ENCODE results near the gene TMA7. TPM values are rescaled to one million over a fixed set of nuclear protein-coding genes. Genes with fewer than 3 reads are reported as not detected.
"Not testable (repeated sequence)": the region's sequence is repeated elsewhere in the genome, so short reads cannot be mapped to it uniquely, and the experiment has no call there.

TMA7 gene
- polyA plus RNA-seq (2013, experiment 1 of 2; ENCODE audit: insufficient read length) = 238 TPM
- polyA plus RNA-seq (2013, experiment 2 of 2; ENCODE audit: insufficient read length) = 219 TPM

DNA sequence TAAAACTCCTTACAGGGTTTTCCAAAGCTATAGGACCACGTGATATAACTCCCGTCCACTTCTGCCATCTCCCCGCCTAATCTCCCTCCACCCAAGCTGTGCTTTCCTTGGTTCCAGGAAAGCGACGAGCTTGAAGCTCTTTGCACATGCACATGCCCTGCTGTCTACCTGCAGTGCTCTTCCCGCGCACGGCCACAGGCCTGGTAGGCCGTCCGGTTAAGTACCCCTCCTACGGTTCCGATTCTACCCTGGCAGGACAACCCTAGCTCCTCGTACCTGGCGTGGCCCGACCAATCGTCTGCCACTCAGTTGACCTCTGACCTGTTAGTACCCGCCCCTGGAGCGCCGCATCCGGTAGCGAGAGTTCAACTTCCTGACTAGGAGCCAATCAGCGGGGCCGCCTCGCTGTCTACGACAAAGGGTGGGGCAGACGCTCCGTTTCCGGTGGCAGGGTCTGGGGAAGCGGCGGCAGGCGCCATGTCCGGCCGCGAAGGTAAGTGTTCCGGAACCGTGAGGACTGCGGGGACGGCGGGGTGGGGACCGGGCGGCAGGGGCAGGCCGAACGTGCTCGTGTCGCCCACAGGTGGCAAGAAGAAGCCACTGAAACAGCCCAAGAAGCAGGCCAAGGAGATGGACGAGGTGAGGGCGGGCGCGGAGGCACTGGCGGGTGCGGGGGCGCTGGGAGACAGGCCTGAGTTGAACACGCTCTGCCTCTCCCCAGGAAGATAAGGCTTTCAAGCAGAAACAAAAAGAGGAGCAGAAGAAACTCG is at the start of gene TMA7, which contains the start of gene CCDC51:
TSS of gene TMA7 (plus strand) at position 438 of the 770 bp plus-strand sequence. CDS start at position 478, 40 bp downstream.
TSS of gene CCDC51 (minus strand) at position 300 of the 770 bp plus-strand sequence. CDS start 4,991 bp downstream, outside the sequence.
- peak; percentile 94 for DNase-seq

DNA sequence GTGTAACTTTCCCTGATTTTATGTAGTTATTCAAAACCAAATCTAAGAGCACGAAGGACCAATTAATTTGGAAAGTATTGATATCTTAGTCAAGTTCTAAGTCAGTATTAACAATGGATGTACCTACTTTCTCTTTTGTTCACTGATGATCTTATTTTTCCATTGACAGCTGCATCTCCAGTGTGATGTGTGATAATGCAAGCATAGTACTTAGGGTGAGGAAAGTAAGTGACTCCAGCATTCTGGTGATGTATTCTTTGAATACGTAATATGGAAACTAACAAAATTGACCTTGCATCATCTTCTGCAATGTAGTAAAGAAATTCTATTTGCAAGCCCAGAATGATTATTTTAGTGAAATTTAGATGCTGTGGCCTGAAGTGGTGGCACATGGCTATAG is 45.7 kb upstream of the TMA7 start:
- DNase-seq = no peak

DNA sequence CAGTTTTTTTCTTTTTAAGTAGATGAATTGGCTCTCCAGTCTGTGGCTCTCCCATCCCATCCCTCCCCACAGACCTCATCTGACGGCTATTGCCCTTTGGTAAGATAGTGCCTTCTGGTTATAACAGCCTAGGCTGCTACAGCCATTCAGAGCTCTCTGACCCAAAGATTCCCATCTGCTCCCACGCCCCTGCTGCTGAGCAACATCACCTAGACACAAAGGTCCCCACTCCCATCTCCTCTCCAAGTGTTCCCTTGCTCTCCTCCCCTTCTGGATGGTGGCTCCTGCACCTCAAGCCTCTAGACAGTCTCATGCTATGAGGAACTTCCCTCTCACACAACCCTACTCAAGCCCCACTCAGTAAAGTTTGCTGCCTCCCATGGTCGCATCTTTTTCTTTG is 44.3 kb upstream of the TMA7 start:
- DNase-seq = no peak

DNA sequence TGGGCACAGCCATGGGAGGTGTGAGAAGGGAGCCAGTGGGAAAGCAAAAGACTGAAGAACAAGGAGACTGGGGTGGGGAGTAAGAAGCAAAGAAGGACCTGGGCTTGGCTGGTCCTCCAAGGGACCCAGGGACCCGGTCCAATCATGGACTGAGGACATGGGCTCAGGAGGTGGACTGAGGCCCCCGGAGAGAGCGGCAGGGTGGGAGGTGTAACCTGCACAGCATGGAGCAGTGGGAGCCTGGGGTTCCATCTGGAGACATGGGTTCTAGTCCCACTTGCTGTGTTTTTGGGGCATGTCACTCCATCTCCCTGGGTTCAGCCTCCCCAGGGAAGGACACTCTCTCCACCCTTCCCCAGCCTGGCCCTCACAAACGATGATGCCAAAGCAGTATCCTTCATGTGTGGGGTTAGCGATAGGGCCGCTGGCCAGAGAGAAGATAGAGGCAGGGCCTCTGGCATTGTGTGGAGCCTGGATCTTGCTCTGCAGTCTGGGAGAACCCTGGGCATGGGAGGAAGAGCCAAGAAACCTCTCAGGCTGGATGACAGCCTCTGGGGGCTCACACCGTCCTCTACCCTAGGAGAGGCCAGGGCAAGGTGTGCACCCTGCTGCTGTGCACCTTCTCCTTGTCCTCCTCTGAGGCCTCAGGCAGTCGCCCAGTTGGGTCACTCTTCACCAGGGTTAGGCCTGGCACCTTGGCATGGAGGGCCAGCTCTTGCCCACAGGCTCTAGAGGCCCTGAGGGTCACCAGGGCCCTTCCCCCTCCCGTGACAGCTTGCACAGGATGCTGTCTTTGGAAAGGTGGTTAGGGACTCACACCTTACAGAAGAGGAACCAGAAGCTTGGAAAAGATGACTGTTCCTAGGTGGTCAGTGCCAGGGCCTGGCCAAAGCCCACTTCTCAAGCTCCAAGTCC is 42.0 kb upstream of the TMA7 start:
- DNase-seq = no peak

DNA sequence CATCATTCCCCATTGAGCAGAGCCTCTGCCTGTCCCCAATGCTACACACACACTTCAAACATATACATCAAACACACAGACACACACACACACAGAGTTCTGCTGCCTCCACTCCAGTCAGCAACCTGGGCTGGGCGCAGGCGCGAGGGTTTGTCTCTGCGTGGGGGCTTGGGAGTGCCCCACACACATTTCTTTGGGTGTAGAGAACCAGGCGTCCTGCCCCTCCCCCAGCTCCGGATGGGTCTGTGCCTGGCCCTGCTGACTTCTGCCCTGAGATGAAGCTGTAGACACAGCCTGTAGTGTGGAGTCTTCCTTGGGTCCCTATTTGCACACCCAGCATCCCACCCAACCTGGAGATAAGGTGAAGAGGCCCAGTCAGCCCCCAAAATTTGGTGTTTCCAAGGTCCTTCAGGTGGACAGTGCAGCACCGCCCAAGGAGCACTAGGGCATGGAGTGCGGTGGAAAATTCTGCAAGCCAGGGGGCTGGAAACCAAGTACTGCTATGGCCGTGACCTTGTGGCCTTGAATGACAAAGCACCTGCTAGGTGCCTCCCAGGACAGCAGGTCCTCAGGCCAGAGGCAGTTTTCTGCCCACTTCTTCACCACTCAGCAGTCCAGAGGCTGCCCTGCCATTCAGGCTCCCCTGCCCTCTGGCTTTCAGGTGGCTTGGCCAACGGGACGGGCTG is 41.2 kb upstream of the TMA7 start:
- DNase-seq = no peak

DNA sequence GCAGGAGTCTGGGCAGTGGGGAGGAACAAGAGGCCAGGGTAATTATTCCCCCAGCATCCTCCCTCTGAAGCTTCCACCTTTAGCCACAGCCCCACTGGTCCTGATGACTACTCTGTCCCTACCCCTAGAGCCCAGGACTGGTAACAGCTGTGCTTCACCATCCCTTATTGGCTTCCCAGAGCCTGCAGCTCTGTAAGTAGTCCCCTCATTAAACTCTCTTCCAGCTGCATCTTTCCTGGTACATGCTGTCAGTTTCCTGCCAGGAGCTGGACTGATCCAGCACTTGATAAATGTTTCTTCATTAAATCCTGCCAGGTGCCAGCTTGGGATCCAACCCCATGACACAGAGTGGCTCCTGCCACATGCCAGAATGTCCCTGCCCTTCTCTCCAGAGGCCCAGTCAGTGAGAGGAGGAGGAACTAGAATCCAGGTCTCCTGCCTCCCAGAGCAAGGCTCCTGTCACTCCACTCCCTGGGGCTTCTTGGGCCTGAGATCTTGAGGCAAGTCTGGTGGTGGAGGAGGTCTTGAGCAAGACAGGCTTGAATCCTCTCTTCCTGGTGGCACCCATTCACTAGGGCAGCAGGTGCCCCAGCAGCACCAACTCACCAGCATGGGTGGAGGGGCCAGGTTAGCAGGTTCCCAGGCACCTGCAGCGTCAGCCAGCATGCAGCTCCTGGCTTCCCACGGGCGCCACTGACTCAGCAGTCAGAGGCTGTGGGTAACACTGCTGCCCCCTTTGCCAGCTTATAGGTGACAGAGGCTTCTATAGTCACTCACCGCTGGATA is 40.5 kb upstream of the TMA7 start:
- DNase-seq = no peak

DNA sequence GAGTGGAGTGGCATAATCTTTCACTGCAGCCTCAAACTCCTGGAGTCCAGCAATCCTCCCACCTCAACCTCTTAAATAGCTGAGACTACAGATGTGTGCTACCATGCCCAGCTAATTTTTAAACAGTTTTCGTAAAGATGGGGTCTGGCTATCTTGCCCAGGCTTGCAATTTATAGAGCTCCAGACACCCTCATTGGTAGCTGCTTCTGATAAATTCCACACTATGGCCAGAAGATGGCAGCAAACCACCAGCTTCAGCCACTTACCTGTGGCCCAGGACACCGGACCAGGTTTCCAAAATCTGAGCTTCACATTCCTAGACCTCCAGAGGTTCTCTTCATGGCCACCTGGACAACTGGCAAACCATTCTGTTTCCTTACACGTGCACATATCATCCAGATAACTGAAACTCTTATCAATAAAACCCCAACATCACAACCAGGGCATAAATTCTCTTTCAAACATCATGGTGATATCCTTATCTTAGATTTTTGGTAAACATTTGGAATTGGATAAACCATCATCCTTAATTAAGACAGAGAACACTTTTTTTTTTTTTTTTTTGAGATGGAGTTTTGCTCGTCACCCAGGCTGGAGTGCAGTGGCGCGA is 39.1 kb upstream of the TMA7 start:
- DNase-seq = peak; percentile 53

DNA sequence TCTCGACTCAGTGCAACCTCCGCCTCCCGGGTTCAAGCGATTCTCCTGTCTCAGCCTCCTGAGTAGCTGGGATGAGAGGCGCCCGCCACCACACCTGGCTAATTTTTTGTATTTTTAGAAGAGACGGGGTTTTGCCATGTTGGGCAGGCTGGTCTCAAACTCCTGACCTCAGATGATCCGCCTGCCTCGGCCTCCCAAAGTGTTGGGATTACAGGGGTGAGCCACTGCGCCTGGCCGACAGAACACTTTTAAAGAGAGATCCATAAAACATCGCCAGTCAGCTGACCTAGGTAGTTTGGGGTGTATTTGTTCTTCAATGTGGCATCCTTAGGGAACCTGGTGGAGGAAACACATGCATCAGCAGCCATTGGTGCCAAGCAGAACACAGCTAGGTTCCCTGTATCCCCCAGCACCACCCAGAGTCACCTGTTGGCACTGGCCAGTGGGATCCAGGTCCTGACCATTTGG is 38.6 kb upstream of the TMA7 start:
- DNase-seq = not testable (repeated sequence)

DNA sequence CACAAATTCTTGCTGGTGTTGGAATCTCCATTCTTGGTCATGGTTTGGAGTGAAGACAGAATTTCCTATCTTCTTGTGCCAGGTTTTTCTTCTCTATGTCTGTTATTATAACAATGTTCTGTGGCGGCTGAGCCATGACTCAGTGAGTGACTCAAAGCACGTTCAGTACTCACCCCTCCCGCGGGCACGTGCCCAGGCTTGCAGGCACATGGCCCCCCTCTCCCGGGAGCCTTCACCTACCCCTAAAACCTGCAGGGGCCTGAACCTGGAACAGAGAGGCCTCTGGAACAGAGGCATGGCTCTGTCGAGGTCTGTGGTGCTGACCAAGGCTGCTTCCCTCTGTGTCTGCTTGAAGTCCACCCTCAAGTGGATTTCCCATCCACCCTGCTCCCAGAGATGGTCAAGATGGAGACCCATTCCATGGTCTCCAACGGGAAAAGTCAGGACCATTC is 37.8 kb upstream of the TMA7 start:
- DNase-seq = peak; percentile 89

DNA sequence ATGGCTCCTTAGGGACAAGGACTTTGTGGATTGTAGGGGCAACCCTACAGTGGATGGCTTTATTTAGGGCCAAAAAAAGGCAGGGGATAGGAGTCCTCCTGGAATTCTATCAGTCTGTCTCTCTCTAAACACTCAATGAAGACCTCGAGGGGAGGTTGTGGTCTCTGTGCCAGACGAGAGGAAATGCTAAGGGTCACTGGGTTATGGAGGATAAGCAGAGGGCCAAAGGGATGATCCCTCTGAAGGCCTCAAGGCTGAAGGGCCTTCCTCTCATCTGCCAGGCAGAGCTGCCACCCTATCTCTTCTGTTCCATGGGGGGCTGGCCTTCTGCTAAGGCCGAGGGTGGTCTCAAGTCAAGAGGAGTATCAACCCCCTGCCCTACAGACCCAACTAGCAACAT is 37.1 kb upstream of the TMA7 start:
- DNase-seq = no peak

DNA sequence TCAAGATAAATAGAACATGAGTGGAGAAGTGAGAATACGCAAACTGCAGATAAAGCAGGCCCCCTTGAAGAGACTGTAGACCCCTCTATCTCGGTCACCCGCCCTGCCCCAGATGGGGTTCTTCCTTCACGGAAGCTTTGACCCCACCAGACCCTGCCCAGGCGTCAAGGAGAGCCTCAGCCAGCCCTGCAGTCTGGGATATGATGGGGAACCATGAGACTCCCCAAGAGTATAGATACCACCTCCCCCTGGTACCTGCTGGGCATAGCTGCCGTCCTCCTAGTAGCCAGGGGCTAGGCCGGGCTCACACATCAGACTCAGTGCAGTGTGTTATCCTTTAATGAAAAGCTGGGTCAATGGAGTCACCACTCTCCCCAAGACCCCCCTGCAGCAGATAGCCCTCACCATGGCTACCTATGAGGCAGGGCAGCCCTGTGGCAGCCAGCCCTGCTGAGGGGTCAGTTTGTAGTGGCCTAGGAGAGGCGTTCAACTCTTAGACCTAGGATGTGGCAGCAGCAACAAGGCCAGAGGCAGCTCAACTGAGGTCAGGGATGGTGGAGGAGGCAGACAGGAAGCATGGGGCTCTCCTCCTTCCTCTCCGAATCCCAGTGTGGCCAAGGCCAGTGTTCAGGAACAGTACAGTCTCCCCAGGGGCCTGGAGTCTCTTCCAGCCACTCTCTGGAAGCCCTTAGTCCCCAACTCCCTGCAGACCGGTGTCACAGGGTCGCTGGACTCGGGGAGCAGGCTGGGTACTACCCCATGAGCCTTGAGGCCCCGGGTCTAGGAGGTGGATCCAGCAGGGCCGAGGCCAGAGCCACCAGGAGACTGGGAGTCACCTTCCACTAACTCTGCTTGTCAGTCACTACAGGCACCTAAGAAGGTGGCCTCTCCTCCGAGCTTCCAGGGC is 36.3 kb upstream of the TMA7 start:
- DNase-seq = no peak

DNA sequence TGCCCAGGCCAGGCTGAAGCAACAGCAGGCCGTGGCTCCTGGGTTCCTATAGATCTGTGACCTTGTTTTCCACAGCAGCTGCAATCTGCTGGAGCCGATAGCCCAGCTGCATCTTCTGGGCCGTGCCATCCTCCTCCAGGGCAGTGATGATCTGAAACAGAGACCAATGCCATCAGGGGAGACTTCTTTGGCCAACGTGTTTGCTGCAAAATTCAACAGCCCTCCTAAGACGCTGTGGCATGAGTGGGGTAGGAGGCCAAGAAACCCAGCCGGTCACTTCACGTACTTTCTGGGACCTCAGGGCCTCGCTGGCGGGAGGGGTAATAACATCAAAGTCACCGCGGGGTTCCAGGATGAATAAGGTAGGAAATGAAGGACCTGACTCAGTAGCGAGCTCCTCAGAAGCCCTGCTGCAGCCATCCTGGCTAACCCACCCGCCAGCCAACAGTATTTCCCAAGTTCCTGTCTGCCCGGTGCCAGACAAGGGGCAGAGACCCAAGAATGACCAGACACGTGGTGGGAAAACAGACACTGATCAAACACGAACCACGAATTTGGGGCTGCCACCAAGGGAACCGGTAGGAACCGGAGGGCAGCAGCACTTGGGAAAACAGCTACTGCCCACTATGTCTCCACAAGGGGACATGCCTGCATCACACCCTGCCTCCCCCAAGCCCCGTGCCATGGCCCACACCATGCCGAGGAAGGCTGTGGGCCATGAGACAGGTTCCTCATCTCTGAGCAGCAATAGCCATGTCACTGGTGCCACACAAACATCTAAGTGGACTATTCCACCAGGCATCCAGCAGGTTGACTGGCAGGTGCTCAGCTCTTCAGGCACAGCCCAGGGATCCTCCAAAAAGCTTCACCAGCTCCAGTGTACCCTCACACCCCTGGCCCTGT is 35.4 kb upstream of the TMA7 start:
- DNase-seq = no peak

DNA sequence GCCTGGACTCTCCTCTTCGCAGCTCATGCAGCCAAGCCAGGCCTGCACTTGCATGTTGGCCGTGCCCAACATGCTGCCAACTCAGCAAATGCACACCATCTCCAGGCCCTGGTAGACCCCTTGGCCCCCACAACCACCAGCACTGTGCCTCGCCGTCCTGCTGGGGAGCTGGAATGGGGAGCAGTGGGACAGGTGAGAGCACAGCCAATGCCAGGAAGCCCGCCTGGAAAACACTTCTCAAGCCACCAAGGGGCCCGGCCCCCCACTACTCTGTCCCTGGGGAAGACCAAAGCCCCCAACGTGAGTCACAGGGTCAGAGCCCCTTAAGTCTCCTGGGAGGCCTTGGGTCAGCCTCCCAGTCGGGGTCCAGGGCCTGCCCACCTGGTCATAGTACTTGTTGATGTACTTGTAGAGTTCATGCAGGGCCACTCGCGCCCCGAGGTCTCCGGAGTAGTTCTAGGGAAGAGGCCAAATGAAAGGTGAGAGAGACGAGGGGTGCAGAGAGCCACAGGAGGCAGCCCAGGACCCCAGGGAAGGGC is 34.6 kb upstream of the TMA7 start:
- DNase-seq = no peak

DNA sequence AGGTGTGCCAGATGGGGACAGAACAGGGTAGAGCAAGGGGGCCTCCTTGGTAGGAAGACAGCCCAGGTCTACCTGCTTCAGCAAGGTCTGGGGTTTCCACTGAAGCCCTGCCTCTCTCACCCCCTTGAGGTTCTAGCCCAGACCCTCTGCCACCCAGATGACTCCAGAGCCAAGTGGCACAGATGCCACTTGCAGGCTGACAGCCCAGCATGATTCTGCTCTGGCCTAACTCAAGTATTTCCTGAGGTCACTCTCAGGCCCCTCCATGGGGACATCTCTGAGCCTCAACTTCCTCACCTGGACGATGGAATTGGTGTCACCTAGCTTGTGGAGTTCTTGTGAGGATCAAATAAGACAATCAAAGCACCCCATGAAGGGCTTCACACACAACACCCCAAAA is 34.1 kb upstream of the TMA7 start:
- no peak for DNase-seq

DNA sequence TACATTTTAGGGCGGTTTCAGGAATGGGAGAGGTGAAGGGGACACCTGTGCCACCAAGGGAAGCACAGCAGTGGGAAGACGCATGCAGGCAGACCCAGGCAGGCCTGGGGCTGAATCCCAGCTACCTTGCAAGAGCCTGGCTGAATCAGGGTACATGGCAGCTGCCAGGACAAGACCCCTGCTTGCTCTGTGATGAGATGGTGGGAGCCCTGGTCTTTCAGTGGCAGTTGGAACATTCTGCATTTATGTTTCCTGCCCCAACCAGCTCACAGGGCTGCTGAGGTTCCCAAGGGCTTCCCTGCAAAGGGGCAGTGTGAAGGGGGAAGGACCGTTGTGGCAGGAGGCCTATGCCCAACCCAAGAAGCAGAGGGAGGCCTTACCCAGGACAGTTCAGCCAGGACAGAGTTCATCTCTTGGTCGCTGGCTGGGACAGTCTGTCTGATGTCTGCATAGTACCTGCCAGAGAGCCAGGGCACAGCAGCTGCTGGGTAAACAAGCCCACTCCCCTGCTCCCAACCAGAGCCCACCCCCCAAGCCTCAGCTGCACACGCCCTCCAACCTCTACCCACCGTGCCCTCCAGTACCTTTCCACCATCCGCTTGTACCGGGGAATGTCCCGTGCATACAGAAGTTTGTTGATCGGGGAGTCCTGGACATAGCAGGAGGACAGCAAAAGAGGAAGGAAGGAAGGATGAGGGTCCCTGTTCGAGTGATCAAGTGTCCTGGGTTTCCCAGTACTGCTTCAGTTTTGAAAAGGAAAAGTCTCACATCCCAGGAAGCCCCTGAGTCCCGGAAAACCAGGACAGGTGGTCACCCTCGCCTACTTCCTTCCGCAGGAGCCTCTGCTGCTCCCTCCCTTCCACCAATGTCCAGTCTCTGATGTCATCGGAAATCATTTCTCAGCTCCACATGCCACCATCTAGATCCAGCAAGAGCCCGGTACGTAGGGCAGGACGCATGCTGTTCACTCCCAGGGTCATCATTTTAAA is 33.3 kb upstream of the TMA7 start:
- DNase-seq = no peak

DNA sequence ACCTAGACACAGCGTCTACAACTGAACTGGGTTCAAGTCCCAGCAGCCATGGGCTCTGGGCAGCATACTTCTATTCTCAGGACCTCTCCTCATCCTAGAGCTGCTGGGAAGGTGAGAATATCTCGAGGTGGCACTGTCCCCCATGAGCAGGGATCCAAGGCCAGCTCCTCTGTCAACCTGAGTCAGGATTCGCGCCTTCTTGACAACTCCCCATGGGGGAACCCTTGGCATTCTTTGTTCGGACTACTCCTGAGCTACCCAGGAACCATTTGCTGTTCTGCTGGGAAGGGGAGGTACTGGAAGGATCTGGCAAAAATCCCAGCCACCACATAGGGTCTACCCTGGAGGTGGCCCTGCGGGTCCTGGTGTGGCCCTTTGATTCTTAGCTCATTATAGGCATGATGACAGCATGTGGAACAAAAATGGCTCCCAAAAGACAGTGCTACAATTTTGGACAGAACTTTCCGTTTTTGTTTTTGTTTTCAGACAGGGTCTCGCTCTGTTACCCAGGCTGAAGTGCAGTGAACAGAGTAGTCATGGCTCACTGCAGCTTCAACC is 32.4 kb upstream of the TMA7 start:
- no peak for DNase-seq

DNA sequence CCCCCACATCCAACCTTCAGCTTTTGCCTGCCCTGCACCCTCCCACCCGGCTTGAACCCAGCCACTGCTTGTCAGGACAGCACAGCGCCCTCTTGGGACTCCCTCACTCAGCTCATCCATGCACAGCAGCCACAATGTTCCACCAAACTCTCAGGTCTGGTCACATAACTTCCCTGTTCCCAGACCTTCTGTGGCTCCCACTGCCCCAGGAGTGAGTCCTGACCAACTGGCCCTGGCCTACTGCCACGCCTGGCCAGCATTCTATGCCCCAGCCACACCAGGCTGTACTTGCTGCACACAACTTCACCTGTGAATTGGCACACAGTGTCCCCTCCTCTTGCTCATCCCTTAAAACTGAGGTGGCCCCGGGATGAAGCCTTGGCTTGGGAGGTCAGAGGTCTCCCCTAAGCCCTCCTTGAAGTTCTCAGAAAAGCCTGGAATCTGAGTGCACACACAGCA is 31.2 kb upstream of the TMA7 start:
- no peak for DNase-seq

All from fibroblast of skin of scalp (primary cell).